Renal pelvis (tissue), 4 donors: ENCODE measurements around the gene CYB5D1. TPM values are rescaled to one million over a fixed set of nuclear protein-coding genes. Genes with fewer than 3 reads are reported as not detected.

Experiments
- DNase-seq: peaks from one replicate; pipeline ENCODE4 v3.0.0-alpha.2; 2013
- polyA plus RNA-seq, 3 donors: library from polyadenylated mRNA; unstranded; fragments of 120-200 nt; gene quantifications; one replicate each; pipeline ENCODE4 v1.2.1, GENCODE V29; 2013; ENCODE audit not compliant: insufficient read length in 3 of 3

The CYB5D1 gene
- polyA plus RNA-seq, 3 donors: 23.6 to 36.3 (median 27.2) TPM

GRCh38 chr17:7832431-7832830, 25.4 kb upstream of the CYB5D1 start:
- no peak for DNase-seq

DNA sequence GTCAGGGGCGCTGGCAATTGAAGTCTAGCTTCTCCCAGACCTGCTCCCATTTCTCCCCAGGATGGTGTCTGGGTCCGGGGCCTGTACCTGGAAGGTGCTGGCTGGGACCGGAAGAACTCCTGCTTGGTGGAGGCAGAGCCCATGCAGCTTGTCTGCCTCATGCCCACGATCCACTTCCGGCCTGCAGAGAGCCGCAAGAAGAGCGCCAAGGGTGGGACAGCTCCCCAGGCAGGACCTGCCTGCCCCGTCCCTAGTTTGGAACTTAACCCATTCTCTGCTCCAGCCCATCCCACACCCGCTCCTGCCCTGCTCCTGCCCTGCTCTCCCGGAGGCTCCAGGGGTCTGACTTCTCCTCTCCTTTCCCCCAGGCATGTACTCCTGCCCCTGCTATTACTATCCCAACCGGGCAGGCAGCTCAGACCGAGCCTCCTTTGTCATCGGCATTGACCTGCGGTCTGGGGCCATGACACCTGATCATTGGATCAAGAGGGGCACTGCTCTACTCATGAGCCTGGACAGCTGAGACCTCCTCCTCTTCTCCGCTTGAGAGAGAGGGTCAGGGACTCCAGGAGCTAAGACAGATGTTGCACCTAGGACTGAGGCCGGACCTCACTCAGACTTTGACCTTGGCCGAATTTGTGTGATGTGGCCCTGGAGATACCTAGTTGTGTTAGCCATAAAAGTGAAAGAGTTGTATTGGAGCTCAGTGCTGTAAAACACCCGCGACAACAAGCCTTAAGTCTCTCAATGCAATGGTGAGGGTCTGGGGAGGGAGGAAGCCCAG, 24.6 kb upstream of the CYB5D1 start:
- DNase-seq: no peak

DNA sequence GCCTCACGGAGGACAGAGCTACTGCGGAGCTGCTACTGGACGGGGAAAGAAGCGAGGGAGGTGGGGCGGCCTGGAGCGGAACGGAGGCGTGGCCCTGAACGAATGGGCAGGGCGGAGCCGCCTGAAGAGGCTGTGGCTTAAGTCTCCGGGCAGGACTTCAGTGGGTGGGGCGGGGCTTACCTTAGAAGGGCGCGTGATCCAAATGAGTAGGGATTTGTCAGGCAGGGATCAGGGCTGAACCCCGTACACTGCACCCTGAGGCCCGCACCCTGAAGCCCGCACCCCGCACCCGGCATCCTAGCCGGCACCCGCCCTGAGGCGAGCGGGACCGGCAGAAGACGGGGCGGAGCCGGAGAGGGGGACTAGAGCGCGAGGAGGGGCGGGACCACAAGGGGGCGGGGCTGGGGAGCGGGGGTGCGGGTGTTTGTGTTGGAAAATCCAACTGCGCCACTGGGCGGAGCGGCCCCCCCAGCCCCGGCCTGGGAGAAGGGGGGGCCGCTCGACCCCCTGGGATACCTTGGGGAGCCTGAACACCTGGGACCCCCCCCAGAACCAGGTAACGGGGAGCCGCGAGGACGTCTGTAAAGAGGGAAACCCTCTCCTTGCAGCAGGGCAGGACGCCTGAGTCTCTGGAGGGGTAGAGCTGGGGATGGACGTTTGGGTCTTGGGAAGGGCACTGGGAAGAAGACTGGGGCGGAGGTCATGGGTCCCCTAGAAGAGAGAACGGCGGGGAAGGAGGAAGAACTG, 23.8 kb upstream of the CYB5D1 start, which contains the start of gene KDM6B:
TSS of gene KDM6B (plus strand) at position 423 of the 747 bp plus-strand sequence. CDS start 11,338 bp downstream, outside the sequence.
- peak; percentile 92 for DNase-seq

GRCh38 chr17:7834542-7834956, 23.3 kb upstream of the CYB5D1 start:
- DNase-seq: peak; percentile 21

DNA sequence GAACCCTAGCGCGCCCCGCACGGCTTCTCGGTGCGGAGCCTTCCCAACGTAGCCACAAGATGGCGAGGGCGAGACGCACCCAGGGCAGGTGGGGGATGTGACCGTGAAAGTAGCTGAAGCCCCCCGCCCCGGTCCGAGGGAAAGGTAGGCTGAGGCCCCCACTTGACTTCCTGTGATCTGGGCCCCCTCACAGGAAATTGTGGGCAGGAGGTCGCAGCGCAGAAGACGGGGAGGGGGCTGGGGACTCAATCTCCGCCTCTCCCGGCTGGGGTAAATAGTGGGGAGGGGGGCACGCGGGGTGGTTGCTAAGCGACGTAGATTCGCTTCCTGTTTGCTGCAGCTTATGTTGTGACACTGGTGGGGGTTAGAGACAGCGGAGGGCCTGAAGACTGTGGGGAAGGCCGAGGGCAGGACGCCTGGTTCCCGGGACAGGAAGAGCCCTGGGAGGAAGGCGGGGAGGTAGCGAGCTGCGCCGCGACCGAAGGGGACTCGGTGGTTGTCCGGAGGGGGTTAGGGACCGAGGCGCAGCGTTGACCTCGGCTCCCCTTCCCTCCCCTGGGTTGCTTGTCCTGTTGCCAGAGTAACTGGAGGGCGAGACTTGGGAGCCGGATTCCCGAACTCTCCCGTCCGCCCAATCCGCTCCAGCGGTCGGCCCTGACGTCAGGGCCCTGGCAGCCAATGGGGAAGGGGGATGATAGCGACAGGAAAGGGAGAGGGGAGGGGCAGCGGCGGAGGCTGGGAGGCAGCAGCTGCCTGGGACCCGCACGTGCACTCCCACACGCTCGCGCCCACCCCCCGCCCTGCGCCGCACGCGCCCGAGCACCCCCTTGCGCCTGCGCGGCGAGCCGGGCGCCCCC, 22.6 kb upstream of the CYB5D1 start:
- peak; percentile 99 for DNase-seq

DNA sequence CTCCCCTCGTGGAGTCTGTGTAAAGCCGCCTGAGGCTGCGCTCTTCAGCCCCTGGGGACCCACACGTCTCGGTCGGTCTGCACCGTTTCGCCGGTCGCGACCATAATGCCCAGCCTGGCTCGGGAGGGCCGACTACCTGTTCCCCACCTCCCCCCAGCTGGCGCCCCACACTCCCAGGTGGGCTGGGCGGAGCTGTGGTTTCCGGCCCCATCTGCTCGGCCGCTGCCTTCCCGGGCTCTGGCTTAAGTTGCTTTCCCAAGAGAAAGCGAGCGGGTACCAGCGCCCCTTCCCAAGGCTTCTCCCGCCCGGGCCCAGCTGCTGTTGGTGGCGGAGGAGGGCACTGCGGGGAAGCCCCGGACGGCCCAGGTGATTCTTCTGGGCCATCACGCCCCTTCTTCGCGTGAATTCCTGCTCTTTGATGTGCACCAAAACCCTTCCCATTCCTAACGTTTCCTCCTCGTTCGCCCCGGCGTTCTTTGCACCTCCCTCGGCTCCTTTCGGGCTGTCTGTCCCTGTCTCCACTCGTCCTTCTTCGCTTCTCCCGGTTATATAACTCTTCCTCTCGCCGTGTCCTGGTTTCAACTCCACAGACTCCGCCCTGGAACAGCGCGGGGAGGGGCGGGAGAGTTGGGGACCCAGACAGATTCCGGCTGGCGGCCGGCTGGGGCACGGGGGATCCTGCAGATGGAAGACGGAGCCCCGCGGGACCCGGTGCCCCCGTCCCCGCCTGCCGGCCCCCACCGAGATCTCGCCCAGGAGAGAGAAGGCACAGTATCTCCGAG, 21.8 kb upstream of the CYB5D1 start:
- peak; percentile 66 for DNase-seq

GRCh38 chr17:7836596-7837407, 21.0 kb upstream of the CYB5D1 start:
- peak; percentile 96 for DNase-seq

- DNase-seq: no peak
Observed at GRCh38 chr17:7837408-7838088, 20.3 kb upstream of the CYB5D1 start.

- DNase-seq: peak; percentile 68
Observed at GRCh38 chr17:7838090-7839075, 19.4 kb upstream of the CYB5D1 start.

GRCh38 chr17:7839190-7839875, 18.5 kb upstream of the CYB5D1 start:
- DNase-seq: no peak

DNA sequence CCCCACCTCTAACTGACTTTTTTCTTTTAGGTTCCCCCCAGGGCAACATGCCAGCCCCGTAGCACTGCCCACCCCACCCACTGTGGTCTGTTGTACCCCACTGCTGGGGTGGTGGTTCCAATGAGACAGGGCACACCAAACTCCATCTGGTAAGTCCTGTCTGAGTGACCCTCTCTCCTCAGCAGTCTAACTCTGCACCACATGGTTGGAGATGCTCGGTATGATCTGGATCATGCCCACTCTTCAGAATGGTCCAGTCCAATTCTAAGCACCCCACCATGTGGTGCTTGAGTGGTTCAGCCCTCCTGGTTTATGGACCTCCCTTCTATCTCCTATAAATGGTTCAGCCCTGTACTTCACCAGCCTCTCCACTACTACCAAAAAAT, 17.9 kb upstream of the CYB5D1 start:
- DNase-seq: no peak

- DNase-seq: no peak
Observed at GRCh38 chr17:7840441-7840840, 17.4 kb upstream of the CYB5D1 start.

- no peak for DNase-seq
Observed at GRCh38 chr17:7840875-7841274, 16.9 kb upstream of the CYB5D1 start.

DNA sequence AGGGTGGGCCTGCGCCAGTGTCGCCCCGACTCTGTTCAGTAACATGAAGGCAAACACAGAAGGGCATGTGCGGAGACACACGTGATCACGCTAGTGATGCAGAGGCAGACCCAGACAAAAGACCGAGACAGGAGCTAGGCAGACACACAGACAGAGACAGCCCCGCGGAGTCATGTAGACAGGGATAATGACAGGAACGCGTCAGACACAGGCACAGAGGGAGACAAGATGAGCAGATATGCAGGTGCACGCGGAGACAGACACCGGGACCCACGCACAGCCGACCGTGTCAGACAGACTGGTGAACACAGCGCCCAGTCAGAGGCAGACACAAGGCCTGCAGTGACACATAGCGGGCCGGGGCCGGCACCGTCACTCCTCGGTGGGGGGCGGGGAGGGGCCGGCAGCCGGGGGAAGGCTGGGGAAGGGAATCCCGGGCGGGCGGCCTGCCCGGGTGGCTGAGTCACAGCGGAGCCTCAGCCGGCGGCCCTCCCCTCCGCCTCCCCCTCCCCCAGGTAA, 16.3 kb upstream of the CYB5D1 start:
- DNase-seq: peak; percentile 57

GRCh38 chr17:7841915-7842379, 15.9 kb upstream of the CYB5D1 start:
- DNase-seq: peak; percentile 92

GRCh38 chr17:7842380-7843256, 15.2 kb upstream of the CYB5D1 start:
- DNase-seq: peak; percentile 40

- no peak for DNase-seq
Observed at GRCh38 chr17:7843257-7843535, 14.6 kb upstream of the CYB5D1 start.
